Measurements from ENCODE around the gene HEXB.

HEXB gene

DNA sequence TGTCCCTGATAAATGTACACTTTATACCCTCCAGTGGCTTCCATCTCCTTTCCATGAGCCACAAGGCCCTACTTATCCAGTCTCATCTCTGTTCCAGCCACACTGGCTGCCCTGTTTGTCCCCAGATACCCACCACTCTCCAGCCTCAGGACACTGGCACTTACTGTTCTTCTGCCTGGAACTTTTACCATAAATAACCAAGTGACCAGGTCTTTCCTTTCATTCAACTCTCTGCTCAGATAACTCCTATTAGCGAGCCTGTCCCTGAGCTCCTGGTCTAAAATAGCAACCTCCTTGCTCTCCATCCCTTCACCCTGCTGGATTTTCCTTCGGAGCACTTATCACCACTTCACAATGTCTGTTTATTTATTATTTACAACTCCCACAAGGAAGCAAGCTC, 27.9 kb upstream of the HEXB start:
- no peak overlapping the region for H3K4me3 ChIP-seq (ENCODE audit: low read depth, low read length)
- TF ChIP-seq, protein P1, sequence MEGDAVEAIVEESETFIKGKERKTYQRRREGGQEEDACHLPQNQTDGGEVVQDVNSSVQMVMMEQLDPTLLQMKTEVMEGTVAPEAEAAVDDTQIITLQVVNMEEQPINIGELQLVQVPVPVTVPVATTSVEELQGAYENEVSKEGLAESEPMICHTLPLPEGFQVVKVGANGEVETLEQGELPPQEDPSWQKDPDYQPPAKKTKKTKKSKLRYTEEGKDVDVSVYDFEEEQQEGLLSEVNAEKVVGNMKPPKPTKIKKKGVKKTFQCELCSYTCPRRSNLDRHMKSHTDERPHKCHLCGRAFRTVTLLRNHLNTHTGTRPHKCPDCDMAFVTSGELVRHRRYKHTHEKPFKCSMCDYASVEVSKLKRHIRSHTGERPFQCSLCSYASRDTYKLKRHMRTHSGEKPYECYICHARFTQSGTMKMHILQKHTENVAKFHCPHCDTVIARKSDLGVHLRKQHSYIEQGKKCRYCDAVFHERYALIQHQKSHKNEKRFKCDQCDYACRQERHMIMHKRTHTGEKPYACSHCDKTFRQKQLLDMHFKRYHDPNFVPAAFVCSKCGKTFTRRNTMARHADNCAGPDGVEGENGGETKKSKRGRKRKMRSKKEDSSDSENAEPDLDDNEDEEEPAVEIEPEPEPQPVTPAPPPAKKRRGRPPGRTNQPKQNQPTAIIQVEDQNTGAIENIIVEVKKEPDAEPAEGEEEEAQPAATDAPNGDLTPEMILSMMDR (IDR thresholded peaks at IDR 0.05; ENCODE audit: low read depth, low read length), result no peak

DNA sequence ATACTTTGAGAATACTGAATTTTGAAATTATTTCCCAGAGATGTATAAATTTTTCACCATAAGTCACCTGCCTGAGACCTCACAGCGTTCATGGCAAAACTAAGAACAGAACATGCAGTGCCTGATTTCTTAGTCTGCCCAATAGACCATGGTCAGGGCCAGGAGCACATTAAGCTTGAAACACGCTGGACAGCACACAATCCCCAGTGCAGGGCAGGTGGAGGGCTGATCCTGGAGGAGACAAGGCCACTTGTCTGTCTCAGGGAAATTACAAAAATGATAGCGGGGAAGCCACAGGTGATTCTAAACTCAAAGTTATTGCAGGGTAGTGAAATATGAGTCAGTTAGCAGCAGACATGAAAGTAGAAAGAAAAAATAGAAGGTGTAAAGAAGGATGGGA, 25.9 kb upstream of the HEXB start:
- TF ChIP-seq, protein P1 (IDR thresholded peaks at IDR 0.05; ENCODE audit: low read depth, low read length), result no peak

DNA sequence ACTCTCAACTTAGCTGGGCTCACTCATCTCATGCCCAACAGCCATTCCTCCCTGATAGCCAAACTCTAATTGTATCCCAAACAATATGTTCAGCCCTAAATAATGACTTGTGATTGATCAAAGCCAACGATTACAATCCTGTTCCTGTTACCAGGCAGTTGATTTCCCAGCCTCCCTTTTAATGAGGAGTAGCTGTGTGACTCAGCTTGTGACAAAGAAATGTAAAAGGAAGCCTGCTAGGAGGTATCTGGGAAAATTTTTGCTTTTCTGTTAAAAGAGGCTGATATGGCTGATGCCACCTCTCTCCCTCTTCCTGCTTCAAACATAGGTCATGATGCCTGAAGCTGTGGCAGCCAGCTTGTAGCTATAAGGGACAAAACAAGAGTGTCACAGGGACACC, 24.9 kb upstream of the HEXB start:
- TF ChIP-seq, protein P1 (IDR thresholded peaks at IDR 0.05; ENCODE audit: low read depth, low read length), result no peak
- no peak overlapping the region for H3K4me3 ChIP-seq (ENCODE audit: low read depth, low read length)

More for the DNA sequence above, 25.9 kb upstream of the HEXB start:
- no peak overlapping the region for H3K4me3 ChIP-seq (ENCODE audit: low read depth, low read length)

DNA sequence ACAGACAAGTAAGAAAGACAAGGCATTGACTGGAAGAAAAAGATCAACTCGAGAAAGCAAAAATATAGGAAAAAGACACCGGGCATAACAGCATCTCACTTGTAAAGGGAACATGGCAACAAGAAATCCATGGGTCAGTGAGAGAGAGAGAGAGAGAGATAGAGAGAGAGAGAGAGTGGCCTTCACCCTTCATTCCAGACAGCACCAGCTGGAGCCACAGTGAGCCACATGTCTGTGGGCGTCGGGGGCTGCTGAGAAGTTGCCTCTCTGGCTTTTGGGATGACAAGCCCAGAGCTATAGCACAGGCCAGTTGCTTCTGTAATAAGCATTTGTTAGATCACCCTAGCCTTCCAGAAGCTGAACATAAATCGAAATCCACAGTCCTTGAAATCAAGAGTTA, 24.2 kb upstream of the HEXB start:
- no peak overlapping the region for H3K4me3 ChIP-seq (ENCODE audit: low read depth, low read length)
- TF ChIP-seq, protein P1 (IDR thresholded peaks at IDR 0.05; ENCODE audit: low read depth, low read length), result no peak

DNA sequence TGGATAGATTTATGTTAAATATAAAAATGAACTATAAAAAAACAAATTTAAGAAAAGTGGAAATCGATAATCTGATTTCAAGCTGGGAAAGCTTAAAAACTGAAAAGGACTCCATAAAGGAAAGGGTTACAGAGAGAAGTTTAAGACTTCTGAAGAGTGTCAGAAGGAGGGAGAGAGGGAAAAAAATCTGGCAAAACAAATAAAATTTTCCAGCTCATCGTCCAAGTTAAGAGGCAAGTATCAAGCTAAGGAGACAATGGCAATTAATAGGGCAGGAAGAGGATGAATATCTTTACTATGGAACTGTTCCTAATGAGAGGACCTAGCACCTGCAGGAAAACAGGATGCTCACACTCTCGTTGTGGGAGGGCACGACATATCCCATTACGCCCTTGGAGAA, 20.5 kb upstream of the HEXB start:
- TF ChIP-seq, protein P1 (IDR thresholded peaks at IDR 0.05; ENCODE audit: low read depth, low read length), result no peak
- H3K4me3 ChIP-seq (ENCODE audit: low read depth, low read length), result no peak overlapping the region

DNA sequence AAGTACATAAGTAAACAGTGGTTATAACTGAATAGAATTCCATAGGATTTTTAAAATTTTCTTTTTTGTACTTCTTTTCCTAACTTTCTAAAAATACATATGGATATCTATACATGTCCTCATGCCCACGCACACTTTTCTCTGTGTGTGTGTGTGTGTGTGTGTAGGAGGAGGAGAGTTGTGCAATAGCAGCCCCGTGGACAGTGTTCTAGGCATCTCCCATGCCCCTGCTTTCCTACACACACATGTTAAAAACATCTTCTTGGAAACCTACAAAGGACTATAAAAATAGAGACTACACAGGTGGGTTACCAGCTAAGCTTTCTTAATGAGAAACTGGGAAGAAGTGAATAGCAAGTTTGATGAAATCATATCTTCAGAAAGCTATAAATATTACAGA, 19.8 kb upstream of the HEXB start:
- no peak overlapping the region for H3K4me3 ChIP-seq (ENCODE audit: low read depth, low read length)
- TF ChIP-seq, protein P1 (IDR thresholded peaks at IDR 0.05; ENCODE audit: low read depth, low read length), result no peak

DNA sequence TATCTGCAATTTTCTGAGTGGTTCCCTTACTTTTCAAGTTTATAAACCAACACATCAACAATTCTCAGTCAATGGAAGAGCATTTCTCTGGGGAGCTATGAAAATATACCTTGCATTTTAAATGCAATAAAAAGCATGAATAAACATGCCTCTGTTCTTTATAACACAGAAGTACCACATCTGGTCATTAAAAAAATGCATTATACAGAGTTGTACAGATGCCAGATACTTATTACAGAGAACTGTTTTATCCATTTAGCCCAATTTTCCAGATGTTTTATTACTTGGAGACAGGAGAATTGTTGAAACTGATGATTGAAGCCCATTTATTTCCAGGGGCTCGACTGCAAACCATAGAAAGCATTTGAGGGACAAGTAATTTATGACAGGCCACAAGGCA, 19.2 kb upstream of the HEXB start:
- H3K4me3 ChIP-seq (ENCODE audit: low read depth, low read length), result no peak overlapping the region
- TF ChIP-seq, protein P1 (IDR thresholded peaks at IDR 0.05; ENCODE audit: low read depth, low read length), result no peak
